Stomach (tissue), 4 donors: Measurements from ENCODE around the gene FERMT1.

Source experiments
- CTCF ChIP-seq, 7 experiments: fragments of 450-650 bp in 4 of 7; fragments of 200-600 bp in 3 of 7; sonication (generic) in 3 of 7; IDR thresholded peaks; one replicate each; pipeline ENCODE4 v1.5.1; 2016 to 2019; ENCODE audit warnings: antibody characterized with exemption in 7 of 7, control low read depth in 2 of 7, mild to moderate bottlenecking in 1 of 7
- EP300 ChIP-seq: sonication (generic); formaldehyde crosslinking; IDR thresholded peaks from one replicate; pipeline ENCODE4 v1.6.1; 2017; ENCODE audit warnings: antibody characterized with exemption
- POLR2A ChIP-seq, 4 donors: fragments of 450-650 bp; IDR thresholded peaks; one replicate each; pipeline ENCODE4 v1.6.1; 2016; ENCODE audit warnings: antibody characterized with exemption in 4 of 4, control low read depth in 2 of 4, mild to moderate bottlenecking in 1 of 4, moderate library complexity in 1 of 4
- POLR2AphosphoS5 ChIP-seq, 3 donors: sonication (generic); formaldehyde crosslinking; IDR thresholded peaks; one replicate each; pipeline ENCODE4 v1.6.1; 2016; ENCODE audit warnings: antibody characterized with exemption in 3 of 3

- no peak for TF ChIP-seq CTCF (IDR thresholded peaks at IDR 0.05)
- no peak for TF ChIP-seq POLR2A (IDR thresholded peaks at IDR 0.05)
- no peak for TF ChIP-seq EP300
- no peak for TF ChIP-seq POLR2AphosphoS5 (IDR thresholded peaks at IDR 0.05)
These were observed 78.7 kb downstream of the FERMT1 start for GRCh38 chr20:6044115-6044514.
